KBM-7 (cell line): ENCODE data around the gene SLCO4A1.
A peak's percentile ranks its signal among the peaks of the same experiment; 100 is the strongest.

Source experiments
- DNase-seq: peaks from one replicate; pipeline ENCODE4 v3.0.0-alpha.2; 2015
- in situ Hi-C: fragments of 300-500 bp; cut with MboI; formaldehyde crosslinking; loops from 2 replicates; pipeline ENCODE4 v1.14.3; 2020; ENCODE audit warnings: low sequenced_read_pairs, low pct_unique_long_range_greater_than_20kb, mixed read lengths

Gene SLCO4A1

DNA sequence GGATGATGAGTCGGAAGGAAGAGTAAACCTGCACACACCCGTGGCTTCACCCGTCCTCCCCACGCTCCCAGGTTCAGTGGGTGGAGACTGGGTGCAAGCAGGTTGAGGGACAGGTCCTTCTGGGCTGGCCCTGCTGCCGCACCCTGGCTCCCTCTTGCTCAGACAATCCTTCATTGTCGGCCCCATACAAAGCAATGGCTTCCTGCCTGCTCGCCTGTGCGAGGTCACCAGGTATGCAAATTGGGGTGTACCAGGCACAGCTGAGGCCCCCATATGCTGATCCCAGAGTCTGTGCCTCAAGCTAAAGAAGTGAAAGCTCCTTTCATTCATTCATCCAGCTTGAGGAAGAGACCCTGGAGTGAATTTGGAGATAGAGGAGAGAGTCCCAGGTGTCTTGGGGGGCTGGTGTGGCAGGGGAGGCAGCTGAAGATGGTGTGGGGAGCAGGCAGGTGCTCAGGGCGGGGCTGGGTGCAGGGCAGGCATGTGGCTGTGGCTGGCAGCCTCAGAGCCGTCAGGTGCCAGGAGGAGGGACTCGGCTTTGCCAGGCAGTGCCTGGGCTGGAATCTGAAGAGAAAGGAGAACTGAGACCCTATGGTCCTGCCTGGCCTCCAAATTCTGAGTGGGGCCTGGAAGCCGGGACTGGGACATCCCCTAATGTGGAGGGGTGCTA, 4.7 kb downstream of the SLCO4A1 start:
- DNase-seq, result no peak
- in situ Hi-C loops, result no loop called here

DNA sequence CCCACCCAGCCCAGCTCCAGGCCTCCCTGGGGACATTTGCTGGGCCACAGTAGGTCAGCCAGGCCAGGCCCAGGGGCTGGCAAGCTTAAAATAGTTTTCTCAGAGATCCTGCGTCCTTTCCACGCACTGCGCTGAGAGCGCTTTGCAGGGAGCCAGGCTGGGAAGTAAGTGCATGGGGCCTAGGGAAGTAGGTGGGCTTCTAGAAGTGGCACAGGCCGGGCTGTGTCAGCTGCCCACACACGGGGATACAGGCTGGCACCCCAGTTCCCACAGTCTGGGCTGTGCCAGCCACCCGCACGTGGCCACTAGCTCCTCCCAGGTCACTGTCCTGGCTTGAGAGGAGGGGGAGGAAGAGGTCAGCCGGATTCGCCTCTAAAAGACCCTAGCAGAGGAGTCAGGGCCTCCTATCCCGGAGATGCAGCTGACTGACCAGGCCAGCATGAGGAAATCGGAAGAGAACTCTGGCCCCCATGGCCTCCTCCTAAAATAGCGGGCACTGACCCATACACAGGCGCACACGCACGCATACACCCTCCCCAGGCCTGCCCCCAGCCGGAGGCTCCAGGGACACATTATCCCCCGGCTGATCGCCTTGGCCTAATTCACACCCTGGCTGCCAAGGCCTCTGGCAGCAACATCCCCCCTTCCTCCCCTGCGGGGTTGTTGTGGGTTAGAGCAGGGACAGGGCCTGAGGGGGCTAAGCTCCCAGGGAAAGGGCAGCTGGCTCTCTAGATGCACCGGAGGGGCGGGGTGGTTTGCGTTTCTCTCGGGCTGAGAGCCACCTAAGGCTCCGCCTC, 5.4 kb downstream of the SLCO4A1 start:
- no peak for DNase-seq
- in situ Hi-C loops, result no loop called here

DNA sequence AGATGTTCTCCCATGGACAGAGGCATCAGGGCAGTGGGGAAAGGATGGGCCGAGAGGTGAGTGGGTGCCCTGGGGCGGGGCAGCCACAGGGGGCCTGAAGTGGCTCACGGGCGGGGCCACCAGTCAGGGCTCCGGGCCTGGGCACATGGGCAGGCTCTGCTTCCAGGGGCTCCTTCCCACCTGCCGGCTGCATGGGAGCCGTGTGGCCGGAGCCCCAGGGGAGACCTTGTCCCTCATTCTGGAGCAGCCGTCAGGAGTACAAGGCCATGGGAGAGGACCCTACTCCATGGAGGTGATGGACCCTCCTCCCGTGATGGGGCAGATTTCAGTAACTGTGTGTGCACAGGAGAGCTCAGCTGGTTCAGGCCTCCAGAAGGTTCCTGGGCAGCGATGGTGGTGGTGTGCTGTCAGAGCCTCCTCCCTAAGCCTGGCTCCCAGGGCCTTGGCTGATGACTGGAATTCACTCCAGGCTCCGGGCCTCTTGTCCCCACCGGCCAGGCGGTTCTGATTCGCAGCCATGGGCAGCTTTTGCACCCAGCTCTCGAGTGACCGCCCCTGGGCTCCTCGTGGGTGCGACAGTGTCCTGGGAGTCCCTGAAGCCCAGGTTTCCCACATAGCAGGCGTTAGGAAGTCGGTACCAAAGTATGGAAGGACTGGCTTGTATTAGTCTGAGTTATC, 6.2 kb downstream of the SLCO4A1 start:
- in situ Hi-C loops, result no loop called here
- no peak for DNase-seq

DNA sequence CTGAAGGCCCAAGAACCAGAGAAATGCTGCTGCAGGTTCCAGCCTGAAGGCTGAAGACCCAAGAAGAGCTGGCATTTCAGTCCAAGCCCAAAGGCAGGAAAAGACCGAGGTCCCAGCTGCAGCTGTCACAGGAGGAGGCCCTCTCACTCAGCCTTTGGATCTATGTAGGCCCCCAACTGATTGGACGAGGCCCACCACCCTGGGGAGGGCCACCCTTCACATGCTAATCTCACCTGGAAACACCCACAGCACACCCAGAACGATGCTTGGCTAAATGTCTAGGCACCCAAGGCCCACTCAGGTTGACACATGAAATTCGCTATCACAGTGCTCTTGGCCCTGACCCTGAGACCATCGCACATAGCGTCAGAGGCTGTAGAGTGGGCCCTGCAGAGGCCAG, 6.8 kb downstream of the SLCO4A1 start:
- DNase-seq, result no peak
- in situ Hi-C loops, result no loop called here

DNA sequence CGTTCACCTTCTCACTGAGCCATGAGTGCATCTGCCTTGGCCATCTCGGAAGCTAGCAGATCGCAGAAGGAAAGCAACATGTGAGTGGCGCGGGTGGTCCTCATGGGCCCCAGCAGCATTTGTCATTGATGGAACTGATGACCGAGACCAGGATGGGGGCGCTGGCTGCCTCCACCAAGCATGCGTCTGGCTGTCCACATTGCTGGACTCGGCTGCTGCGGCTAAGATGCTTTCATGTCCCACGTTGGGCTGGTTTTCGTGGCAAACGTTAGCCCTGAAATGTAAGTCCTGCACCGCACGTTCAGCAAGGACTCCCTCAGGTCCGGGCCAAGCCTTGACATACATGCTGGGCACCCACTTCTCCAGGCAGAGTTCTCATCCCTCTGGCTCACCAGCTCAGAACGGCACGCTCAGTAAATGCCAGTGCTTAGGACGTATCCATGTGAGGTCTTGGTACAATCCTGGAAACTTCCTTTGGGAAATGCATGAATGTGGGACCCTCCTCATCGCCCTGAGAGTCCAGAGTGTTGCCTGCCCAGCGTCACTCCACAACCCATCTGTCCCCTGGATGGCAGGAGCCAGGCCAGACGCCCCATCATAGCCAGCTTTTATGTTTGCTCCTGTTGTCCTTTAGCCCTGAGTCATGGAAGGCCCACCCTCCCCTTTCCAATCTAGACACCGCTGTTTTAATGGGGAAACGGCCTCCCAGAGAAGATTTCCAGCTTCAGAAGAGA, 8.4 kb downstream of the SLCO4A1 start:
- in situ Hi-C loops, result no loop called here
- DNase-seq, result no peak

DNA sequence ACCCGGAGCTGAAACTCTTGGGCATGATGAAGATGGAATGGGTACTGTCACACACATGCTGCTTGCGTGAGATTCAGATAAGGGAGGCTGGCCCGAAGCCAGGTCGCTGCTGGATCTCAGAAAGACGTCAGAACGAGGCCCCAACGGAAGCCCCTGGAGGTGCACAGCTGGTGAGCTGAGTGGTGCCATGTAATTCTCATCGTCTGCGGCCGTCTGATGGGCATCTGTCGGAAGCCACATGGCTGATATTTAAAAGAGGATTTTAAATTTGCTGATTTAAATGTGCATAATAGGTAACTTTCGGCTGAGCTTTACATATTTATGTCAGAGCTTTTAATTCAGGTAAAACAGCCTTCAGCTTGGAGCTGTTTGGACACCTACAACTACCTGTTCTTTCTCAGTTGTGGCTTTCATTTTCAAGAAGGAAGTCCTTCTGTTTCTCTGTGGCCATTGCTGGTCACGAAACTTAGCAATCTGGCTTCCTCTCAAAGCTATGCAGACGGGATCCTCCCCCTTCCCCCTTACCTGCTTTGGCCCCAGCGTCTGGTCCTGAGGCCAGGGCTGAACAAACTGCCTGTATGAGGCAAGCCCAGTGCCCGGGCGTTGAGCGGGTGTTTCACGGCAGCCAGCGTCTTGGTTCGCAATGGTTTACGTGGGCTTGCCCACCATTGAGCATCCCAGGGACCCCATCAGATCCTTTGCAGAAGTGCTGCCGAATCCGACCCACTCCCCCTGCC, 9.2 kb downstream of the SLCO4A1 start:
- in situ Hi-C loops, result no loop called here
- peak; percentile 90 for DNase-seq

DNA sequence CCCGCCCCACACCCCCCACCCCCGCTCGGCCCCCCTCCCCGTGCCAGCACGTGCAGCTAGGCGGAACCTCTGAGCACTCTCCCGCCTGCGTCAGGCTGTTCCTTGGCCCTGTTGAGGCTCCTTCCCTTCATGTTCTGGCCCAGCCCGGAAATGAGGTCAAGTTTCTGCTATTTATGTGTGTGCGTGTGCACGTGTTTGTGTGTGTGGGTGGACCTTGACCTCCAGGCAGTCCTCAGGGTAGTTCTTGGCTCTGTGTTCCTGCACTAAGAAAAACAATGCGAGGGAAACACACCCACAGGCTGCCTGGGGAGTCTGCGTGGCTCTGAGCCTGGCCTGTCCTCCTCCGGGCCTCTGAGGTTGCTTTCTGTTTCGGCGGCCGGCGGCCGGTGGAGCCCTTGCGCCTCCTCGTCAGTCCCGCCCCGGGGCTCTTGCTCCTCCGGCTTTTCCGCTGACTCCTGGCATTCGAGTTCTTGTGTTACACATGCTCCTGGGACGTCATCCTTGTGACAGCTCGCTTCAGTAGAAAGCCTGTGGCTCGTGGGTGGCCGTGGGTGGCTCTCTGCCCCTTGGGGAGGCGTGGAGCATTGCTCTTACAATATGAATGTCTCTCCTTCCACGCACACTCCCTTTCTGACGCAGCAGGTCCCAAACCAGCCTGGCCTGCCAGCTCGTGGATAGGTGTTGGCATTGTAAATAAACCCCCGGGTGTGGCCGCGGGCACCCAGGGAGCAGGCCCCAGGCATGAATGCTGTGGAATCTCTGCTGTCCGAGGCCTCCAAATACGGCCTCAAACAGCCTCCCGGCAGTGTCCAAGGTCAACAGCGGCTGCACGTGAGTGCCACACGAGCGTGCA, 10.0 kb downstream of the SLCO4A1 start:
- peak; percentile 85 for DNase-seq
- in situ Hi-C loops, result no loop called here

DNA sequence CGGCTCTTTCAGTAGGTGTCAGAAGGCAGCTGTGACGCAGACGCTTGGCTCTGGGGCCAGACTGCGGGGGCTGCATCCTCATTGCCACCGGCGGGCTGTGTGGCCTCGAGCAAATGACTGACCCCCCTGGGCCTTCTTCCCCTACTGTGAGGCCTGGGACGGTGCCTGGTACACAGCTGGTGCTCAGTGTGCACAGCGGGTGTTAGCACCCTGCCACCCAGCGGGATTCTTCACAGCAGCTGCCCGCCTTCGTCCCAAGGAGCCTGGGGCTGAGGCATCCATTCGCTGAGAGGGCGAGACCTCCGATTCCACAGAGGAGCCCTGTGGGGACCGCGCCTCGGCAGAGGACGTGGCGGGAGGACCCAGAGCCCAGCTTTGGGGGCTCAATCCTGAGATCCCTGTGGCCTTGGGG, 10.6 kb downstream of the SLCO4A1 start:
- in situ Hi-C loops, result no loop called here
- no peak for DNase-seq

DNA sequence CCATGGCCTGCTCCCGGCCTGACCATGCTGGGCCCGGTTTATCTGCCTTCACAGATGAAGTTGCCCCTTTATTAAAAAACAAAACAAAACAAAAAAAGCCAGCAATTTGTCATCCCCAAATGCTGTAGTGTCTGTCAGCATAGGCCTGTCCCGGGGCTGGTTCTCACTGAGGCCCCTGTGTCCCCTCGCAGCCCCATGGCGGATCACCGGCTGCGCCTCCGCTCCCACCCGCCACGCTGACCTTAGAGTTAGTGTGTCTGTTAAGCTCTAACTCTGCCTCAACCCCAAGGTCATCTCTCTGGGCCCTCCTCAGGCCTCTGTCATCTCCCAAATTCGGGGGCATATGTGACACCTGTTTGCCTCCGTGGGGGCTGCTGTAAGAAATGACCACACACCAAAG, 11.1 kb downstream of the SLCO4A1 start:
- in situ Hi-C loops, result no loop called here
- DNase-seq, result no peak

DNA sequence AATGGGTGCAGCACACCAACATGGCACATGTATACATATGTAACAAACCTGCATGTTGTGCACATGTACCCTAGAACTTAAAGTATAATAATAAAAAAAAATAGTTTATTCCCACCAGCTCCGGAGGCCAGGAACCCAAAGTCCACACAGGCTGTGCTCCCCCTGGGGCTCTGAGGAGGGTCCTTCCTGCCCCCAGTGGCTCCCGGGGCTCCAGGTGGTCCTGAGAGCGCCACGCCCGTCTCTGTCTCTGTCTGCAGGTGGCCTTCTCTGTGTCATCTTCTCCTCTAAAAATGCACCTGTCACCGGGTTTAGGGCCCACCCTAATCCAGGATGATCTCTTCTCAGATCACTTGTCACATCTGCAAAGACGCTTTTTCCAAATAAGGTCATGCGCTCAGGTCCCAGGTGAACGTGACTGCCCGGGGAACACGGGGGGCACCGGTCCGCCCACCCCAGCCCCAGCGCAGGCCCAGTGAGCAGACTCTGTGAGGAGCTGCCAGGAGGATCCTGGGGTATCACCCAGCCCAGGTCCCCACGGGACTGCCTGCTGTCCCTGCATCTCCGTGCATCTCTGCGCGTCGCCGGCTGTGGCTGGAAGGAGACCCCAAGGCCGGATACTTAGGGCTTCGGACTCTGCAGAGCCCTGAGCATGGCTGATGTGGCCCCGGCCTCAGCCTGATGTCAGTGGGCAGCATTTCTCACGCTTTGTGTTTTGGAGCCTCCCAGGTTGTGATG, 11.8 kb downstream of the SLCO4A1 start:
- in situ Hi-C loops, result no loop called here
- DNase-seq, result no peak

DNA sequence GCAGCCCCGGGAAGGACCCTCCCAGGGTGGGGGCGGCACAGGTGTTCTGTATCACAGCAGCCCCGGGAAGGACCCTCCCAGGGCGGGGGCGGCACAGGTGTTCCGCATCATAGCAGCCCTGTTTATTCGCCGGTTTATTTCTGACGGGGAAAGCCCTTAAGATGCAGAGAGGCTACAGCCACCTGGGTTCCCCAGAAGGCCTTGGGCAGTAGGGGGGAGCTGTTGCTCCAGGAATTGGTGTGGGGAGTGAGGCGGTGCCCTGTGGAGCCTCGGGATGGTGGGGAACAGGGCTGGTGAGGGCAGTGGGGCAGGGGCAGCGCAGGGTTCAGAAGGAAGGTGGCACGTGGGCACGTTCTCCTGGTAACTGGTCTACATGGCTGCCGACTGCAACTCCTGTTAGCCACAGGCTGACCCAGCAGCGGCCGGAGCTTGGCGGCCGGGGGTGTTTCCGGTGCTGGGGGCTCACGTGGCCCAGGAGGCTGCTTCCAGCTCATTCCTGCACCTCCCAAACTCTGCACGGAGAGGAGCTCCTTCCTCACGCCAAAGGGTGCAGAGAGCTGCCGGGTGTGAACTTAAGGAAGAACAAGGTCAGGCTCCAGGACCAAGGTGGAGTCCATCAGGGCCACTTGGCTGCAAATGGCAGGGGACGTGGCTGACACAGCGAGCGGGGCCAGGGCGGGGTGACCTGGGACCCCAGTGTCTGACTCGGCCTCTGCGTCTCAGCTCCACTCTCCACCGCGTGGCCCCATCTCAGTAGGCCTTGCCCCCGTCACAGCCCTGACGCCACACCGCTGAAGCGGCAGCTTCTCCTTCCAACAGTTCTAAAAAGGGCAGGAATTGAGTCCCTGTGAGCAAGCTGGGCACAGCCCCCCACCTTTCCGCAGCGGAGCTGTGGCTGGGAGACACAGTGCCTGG, 13.2 kb downstream of the SLCO4A1 start:
- in situ Hi-C loops, result no loop called here
- no peak for DNase-seq

DNA sequence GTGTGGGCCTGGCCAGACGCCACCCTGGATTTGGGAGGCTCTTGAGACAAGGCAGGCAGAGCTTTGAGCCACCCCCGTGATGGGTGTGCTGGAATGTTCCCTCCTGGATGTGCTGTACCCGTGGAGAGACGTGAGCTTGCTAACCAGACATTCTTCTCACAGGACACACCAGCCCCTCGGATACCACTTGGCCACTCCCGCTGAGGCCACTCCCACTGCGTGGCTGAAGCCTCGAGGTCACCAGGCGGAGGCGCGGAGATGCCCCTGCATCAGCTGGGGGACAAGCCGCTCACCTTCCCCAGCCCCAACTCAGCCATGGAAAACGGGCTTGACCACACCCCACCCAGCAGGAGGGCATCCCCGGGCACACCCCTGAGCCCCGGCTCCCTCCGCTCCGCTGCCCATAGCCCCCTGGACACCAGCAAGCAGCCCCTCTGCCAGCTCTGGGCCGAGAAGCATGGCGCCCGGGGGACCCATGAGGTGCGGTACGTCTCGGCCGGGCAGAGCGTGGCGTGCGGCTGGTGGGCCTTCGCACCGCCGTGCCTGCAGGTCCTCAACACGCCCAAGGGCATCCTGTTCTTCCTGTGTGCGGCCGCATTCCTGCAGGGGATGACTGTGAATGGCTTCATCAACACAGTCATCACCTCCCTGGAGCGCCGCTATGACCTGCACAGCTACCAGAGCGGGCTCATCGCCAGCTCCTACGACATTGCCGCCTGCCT, 14.1 kb downstream of the SLCO4A1 start:
- DNase-seq, result no peak
- in situ Hi-C loops, result no loop called here

DNA sequence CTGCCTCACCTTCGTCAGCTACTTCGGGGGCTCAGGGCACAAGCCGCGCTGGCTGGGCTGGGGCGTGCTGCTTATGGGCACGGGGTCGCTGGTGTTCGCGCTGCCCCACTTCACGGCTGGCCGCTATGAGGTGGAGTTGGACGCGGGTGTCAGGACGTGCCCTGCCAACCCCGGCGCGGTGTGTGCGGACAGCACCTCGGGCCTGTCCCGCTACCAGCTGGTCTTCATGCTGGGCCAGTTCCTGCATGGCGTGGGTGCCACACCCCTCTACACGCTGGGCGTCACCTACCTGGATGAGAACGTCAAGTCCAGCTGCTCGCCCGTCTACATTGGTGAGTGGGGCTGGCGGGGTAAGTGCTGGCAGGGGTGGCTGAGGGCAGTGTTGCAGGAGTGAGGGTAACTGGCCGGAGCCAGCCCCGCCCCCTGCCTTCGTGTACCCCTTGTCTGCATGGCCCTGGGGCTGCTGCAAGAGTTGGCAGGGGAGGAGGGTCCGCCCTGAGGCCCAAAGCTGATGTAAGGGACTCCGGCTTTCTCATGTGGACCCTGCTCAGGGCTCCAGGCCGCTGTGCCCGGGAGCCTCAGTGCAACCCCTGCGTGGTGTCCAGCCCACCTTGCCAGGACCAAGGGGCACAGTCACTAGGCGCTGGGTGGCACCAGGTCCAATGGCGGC, 14.8 kb downstream of the SLCO4A1 start:
- in situ Hi-C loops, result no loop called here
- DNase-seq, result no peak

DNA sequence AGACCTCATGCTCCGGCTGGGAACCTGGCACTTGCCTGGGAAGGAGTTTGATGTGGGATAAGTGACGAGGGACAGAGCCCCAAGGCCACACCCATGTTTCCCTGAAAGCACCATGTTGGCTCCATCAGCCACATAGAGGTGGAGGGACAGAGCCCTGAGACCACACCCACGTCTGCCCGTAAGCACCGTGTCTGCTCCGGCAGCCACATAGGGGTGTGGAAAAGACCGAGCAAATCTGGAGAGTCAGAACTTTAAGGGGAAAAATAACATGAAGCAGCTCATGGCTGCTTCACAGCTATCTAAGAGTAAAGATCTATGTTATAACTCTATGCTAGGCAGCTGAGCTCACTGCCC, 15.3 kb downstream of the SLCO4A1 start:
- in situ Hi-C loops, result no loop called here
- DNase-seq, result no peak

DNA sequence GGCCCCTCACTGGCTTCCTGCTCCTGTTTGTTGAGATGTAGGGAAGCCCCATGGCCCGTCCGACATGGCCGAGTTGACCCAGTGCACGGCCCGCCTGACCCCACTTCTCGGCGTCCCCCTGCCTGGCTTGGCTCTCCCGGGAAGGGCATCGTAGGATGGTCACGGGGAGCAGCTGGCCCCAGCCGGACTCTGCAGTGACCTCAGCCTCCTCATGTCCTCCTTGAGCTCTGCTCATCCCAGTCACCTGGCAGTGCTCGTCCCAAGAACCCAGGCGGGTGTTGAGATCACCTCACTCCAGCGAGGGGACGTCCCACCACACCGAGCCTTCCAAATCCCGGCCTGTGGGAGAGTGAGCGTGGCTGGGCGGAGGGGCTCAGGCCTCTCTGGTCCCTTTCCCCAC, 15.7 kb downstream of the SLCO4A1 start:
- no peak for DNase-seq
- in situ Hi-C loops, result no loop called here
